ENCODE measurements around the gene ATP5PD. TPM values are rescaled to one million over a fixed set of nuclear protein-coding genes. Genes with fewer than 3 reads are reported as not detected.

ATP5PD gene
- total RNA-seq, 1 experiment from 2014 or later: 413 TPM

DNA sequence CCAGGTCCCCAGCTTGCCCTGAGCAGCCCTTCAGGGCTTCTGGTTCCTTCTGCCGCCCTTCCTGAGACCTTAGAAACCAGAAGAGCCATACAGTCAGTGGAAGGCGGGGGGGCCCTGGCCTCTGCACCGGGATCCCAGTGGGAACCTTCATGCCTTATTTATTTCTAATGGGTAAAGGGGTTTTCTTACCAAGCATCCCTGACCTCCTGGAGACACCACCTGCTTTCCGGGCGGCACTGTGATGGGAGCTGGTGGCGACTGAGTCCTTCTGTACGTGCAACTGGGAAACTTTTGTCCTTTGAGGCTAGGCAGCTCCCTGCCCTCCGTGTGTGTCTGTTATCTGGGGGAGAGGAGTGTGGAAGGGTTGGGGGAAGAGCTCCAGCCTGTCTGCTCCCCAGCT, 41.5 kb downstream of the ATP5PD start:
- Histone ChIP-seq H3K36me3 (ENCODE audit: control insufficient read depth, insufficient read depth, low read length) (no peaks in the 10 kb centered on the region), H3K27me3 (ENCODE audit: control insufficient read depth, insufficient read depth, low read length) (no peaks in the 10 kb centered on the region), H3K9me3 (ENCODE audit: control insufficient read depth, insufficient read depth, low read depth, low read length) (no peaks in the 10 kb centered on the region), H3K4me3 (ENCODE audit: low read depth in 2 of 2, low read length in 2 of 2) (no peak overlapping the region), H3K27ac (ENCODE audit: low read length) (no peak overlapping the region), H3K4me1 (ENCODE audit: control insufficient read depth, insufficient read depth, low read length) (no peaks in the 10 kb centered on the region)
- DNase-seq (ENCODE audit: low read depth, low spot score): no peak
- CTCF ChIA-PET: interaction anchor here (0.6 kb wide), 1 partner anchor 48 kb away, joined by 4 read pairs; no protein-coding TSS in a partner anchor
- POLR2A ChIA-PET: no interaction called here
- BruUV-seq (replicated peaks): no TSS peak
- ATAC-seq: no peak
- TF ChIP-seq, protein P1, sequence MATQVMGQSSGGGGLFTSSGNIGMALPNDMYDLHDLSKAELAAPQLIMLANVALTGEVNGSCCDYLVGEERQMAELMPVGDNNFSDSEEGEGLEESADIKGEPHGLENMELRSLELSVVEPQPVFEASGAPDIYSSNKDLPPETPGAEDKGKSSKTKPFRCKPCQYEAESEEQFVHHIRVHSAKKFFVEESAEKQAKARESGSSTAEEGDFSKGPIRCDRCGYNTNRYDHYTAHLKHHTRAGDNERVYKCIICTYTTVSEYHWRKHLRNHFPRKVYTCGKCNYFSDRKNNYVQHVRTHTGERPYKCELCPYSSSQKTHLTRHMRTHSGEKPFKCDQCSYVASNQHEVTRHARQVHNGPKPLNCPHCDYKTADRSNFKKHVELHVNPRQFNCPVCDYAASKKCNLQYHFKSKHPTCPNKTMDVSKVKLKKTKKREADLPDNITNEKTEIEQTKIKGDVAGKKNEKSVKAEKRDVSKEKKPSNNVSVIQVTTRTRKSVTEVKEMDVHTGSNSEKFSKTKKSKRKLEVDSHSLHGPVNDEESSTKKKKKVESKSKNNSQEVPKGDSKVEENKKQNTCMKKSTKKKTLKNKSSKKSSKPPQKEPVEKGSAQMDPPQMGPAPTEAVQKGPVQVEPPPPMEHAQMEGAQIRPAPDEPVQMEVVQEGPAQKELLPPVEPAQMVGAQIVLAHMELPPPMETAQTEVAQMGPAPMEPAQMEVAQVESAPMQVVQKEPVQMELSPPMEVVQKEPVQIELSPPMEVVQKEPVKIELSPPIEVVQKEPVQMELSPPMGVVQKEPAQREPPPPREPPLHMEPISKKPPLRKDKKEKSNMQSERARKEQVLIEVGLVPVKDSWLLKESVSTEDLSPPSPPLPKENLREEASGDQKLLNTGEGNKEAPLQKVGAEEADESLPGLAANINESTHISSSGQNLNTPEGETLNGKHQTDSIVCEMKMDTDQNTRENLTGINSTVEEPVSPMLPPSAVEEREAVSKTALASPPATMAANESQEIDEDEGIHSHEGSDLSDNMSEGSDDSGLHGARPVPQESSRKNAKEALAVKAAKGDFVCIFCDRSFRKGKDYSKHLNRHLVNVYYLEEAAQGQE (IDR thresholded peaks at IDR 0.05; ENCODE audit: insufficient read depth in 1 of 2, low read depth in 2 of 2, low read length in 1 of 2): no peak
- TF ChIP-seq TCF7L2 (IDR thresholded peaks at IDR 0.05; ENCODE audit: low read depth, low read length): no peak
- TF ChIP-seq SIN3A (IDR thresholded peaks at IDR 0.05; ENCODE audit: borderline replicate concordance, insufficient read depth, low read depth, low read length): no peak
- TF ChIP-seq POLR2AphosphoS5 (IDR thresholded peaks at IDR 0.05; ENCODE audit: low read depth, low read length): no peak
- TF ChIP-seq, protein P2, sequence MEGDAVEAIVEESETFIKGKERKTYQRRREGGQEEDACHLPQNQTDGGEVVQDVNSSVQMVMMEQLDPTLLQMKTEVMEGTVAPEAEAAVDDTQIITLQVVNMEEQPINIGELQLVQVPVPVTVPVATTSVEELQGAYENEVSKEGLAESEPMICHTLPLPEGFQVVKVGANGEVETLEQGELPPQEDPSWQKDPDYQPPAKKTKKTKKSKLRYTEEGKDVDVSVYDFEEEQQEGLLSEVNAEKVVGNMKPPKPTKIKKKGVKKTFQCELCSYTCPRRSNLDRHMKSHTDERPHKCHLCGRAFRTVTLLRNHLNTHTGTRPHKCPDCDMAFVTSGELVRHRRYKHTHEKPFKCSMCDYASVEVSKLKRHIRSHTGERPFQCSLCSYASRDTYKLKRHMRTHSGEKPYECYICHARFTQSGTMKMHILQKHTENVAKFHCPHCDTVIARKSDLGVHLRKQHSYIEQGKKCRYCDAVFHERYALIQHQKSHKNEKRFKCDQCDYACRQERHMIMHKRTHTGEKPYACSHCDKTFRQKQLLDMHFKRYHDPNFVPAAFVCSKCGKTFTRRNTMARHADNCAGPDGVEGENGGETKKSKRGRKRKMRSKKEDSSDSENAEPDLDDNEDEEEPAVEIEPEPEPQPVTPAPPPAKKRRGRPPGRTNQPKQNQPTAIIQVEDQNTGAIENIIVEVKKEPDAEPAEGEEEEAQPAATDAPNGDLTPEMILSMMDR (IDR thresholded peaks at IDR 0.05): no peak
- in situ Hi-C loops (cut with HindIII; ENCODE audit: low pct_unique_long_range_greater_than_20kb, low sequenced_read_pairs) (no loop called here), intact Hi-C loops (cut with micrococcal nuclease; ENCODE audit: unreplicated experiment) (loop anchor here (5.0 kb wide), 1 partner anchor 43 kb away; no protein-coding TSS in a partner anchor)

DNA sequence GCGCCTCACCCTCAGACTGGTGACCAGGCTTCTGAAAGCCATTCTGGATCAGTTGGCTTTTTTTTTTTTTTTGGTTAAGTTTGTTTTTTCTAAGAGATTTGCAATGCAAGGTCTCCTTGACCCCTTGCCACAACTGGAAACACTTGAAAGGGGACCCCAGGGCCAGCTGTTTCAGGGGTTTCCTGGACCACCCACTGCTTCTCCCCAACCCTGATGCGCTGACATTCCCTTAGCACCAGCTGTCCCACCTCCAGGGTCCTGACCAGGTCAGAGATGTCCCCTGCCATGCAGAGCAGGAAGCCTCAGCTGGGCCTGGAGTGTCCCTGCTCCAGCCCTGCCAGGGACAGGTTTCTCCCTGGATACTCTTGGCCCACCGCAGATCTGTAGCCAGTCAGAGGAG, 42.4 kb downstream of the ATP5PD start:
- ChIA-PET POLR2A (no interaction called here), CTCF (no interaction called here)
- no peaks in the 10 kb centered on the region for H3K36me3 ChIP-seq (ENCODE audit: control insufficient read depth, insufficient read depth, low read length)
- DNase-seq (ENCODE audit: low read depth, low spot score): no peak
- ATAC-seq: no peak
- intact Hi-C loops (cut with micrococcal nuclease; ENCODE audit: unreplicated experiment): no loop called here
- no peaks in the 10 kb centered on the region for H3K27me3 ChIP-seq (ENCODE audit: control insufficient read depth, insufficient read depth, low read length)
- H3K4me1 ChIP-seq (ENCODE audit: control insufficient read depth, insufficient read depth, low read length): no peaks in the 10 kb centered on the region
- no peak overlapping the region for H3K4me3 ChIP-seq (ENCODE audit: low read depth in 2 of 2, low read length in 2 of 2)
- TF ChIP-seq POLR2AphosphoS5 (IDR thresholded peaks at IDR 0.05; ENCODE audit: low read depth, low read length) (no peak), SIN3A (IDR thresholded peaks at IDR 0.05; ENCODE audit: borderline replicate concordance, insufficient read depth, low read depth, low read length) (no peak), TCF7L2 (IDR thresholded peaks at IDR 0.05; ENCODE audit: low read depth, low read length) (no peak)
- TF ChIP-seq, protein P1 (IDR thresholded peaks at IDR 0.05; ENCODE audit: insufficient read depth in 1 of 2, low read depth in 2 of 2, low read length in 1 of 2): no peak
- TF ChIP-seq, protein P2 (IDR thresholded peaks at IDR 0.05): no peak
- no peaks in the 10 kb centered on the region for H3K9me3 ChIP-seq (ENCODE audit: control insufficient read depth, insufficient read depth, low read depth, low read length)
- no peak overlapping the region for H3K27ac ChIP-seq (ENCODE audit: low read length)
- BruUV-seq (replicated peaks): no TSS peak
- in situ Hi-C loops (cut with HindIII; ENCODE audit: low pct_unique_long_range_greater_than_20kb, low sequenced_read_pairs): no loop called here

All from Panc1 (cell line).